Right forelimb (tissue), 1 donor: ENCODE measurements around the gene SUPV3L1.
A peak's percentile ranks its signal among the peaks of the same experiment; 100 is the strongest.
"Not testable (repeated sequence)": the region's sequence is repeated elsewhere in the genome, so short reads cannot be mapped to it uniquely, and the experiment has no call there.

Source experiments
- DNase-seq: peaks from one replicate; pipeline ENCODE4 v3.0.0-alpha.2; 2018

Gene SUPV3L1

DNA sequence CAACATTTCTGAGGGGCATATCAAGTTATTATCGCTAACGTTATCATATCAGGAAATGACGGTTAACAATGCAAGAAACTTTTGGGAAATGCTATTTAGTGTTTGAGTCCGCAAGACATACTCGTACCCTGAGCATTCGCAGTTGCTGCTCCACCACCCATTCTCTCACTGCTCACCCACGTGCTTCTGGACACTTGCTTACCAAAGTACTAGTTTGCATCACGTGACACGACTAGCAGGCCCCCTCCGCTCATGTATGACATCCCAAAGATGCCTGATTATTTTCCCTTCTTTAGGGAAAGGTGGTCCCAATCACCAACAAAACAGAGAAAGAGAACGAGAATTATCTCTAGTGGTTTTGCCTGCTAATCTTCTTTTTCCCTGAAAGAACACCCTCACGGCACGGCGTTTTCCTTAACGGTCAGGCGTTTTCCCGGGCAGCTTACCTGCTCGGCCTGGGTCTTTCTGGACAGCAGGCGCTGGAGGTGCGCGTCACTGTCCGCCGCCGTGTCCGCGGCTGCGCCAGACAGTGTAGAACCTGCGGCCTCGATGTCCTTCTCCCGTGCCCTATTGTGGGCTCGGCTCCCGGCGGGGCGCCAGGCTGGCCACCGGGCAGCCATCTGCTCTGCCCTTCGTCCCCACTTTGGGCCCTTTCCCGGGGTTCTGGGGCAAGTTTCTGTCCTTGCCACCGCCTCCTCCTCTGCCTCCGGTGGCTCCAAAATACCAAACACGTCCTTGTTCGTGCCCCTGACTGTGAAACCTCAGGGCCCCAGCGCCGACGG, at the start of gene SUPV3L1:
Gene SUPV3L1, plus strand, starts transcription at position 492 of the 782 bp plus-strand sequence. Its CDS starts 58 bp downstream, at position 550.
- DNase-seq: peak; percentile 96

DNA sequence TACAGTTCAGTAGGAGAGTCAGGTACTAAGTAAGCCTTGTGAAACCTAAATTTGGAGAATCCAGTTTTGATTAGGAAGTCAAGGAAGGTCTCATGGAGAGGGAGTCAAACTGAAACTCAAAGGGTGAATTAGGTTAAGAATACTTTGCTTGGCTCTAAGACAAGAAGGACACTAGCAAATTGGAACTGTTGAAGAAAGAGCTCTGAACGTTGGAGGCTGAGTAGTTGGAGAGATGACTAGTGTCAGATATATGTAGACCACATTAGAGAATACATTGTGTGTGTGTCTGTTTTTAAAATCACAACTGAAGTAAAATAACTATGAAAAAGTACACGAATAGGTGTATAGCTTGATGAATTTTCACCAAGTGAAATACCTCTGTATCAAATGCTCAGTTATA, 49.8 kb upstream of the SUPV3L1 start:
- no peak for DNase-seq

DNA sequence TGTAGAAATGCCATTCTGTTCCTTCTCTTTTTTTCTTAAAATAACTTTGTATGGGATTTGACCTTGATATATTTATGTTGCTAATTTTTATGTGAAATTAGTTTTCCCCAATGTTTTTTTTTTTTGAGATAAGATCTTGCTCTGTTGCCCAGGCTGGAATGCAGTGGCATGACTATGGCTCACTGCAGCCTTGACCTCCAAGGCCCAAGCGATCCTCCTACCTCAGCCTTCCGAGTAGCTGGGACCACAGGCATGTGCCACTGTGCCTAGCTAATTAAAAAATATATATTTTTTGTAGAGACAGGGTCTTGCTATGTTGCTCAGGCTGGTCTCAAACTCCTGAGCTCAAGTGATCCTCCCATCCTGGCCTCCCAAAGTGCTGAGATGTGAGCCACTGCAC, 40.1 kb upstream of the SUPV3L1 start:
- DNase-seq: no peak

DNA sequence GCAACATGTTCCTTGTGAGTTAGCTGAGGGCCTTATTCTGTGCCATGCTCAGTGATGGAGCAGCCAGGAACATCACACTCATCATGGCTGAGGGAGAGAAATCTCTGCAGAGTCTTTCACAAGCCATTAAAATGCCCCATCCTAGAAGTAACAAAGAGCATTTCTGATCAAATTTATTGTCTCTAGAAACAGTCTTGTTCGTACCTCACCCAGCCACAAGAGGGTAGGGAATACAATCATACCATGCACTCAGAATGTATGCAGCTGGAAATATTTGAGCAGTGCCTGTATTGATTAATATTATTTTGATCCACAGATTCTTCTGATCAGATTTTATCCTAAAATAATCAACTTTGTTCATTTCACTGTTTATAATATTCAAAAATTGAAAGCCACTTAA, 38.7 kb upstream of the SUPV3L1 start:
- DNase-seq: no peak

DNA sequence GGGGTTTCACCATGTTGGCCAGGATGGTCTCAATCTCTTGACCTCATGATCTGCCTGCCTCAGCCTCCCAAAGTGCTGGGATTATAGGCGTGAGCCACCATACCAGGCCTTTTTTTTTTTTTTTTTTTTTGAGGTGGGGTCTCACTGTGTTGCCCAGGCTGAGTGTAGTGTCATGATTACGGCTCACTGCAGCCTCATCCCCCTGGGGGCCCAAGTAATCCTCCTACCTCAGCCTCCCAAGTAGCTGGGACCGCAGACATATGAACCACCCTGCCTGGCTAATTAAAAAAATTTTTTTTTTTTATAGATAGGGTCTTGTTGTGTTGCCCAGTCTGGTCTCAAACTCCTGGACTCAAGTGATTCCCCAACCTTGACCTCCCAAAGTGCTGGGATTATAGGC, 38.0 kb upstream of the SUPV3L1 start:
- DNase-seq: not testable (repeated sequence)

DNA sequence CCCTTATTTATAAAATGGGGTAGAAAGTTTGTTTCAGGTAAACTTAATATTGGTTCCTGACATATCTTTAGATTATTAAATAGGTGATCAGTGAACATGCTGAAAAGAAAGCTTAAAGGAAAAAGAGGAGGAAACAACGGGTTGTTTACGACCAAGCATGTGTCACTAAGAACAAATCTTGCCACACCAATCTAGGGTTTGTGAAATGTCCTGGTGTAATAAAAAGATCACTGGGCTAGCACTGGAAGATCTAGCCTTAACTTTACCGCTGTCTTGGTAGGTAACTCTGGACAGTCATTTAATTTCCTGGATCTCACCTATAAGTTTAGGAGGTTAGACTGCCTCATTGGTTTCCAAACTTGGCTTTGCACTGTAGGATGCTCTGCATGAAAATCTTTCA, 37.1 kb upstream of the SUPV3L1 start:
- DNase-seq: no peak

DNA sequence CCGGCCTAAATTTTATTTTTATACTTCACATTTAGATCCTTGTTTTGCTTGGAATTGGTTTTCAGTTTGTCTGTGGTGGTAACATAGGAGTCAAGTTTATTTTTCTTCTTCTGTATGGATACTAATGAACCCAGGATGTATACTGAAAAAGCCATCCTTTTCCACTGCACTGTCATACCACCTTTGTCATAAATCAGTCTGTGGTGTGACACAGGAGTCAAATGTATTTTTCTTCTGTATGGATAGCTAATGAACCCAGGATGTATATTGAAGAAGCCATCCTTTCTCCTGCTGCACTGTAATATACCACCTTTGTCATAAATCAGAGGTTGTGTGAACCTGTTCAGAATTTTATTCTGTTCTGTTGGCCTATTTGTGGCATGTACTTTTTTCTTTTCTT, 34.7 kb upstream of the SUPV3L1 start:
- DNase-seq: no peak

DNA sequence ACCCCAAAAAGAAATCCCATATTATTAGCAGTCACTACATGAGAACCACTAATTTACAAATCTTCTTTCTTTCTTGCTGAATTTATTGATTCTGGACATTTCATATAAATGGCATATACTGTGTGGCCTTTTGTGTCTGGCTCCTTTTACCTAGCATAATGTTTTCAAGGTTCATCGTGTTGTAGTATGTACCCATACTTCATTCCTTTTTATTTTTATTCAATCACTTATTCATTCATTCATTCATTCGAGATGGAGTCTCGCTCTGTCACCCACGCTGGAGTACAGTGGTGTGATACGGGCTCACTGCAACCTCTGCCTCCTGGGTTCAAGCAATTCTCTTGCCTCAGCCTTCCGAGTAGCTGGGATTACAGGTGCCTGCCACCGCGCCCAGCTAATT, 34.2 kb upstream of the SUPV3L1 start:
- DNase-seq: no peak

DNA sequence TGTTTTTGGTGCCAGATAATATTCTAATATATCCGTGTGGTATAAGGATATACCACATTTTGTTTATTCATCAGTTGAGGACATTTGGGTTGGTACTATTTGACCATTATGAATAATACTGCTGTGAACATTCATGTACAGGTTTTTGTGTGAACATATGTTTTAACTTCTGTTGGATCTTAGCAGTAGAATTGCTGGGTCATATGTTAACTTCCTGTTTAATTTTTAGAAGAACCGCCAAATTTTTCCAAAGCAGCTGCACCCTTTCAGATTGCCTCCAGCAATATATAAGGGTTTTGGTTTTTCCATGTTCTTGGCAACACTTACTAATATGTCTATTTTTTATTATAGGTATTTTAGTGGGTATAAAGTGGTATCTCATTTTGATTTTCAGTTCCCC, 33.3 kb upstream of the SUPV3L1 start:
- no peak for DNase-seq

DNA sequence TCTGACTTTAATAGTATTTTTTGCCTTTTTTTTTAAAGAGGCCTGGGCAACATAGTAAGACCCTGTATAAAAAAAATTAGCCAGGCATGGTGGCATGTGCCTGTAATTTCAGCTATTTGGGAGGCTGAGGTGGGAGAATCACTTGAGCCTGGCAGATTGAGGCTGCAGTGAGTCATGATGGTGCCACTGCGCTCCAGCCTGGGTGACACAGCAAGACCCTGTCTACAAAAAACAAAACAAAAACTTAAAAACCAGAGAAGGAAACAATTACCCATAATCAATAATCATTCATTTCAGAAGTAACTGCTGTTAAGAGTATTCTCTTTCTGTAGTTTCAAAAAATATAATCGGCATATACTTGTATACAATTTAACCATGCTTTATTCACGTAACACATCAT, 28.1 kb upstream of the SUPV3L1 start:
- DNase-seq: no peak

DNA sequence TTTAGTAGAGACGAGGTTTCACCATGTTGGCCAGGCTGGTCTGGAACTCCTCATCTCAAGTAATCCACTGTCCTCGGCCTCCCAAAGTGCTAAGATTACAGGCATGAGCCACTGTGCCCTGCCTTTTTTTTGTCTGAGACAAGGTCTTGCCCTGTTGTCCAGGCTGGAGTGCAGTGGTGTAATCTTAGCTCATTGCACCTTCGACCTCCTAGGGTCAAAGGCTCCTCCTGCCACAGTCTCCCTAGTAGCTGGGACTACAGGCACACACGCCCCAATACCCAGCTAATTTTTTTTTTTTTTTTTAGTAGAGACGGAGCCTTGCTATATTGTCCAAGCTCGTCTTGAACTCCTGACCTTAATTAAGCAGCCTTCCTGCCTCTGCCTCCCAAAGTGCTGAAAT, 26.8 kb upstream of the SUPV3L1 start:
- DNase-seq: no peak

DNA sequence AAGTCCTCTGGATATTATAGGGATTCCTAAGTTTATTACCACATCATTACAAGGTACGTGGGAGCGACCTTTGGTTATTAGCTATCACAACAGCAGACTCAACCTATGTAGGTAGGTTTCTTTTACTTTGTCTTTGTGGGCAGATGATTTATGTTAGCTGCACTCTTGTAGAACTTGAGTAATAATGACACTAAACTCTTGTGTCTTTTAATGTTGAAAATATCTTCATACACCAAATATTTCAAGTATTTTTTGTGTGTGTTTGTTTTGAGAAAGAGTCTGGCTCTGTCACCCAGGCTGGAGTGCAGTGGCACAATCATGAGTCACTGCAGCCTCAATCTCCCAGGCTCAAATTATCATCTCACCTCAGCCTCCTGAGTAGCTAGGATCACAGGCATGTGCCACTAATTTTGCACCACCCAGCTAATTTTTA, 19.2 kb upstream of the SUPV3L1 start:
- no peak for DNase-seq

DNA sequence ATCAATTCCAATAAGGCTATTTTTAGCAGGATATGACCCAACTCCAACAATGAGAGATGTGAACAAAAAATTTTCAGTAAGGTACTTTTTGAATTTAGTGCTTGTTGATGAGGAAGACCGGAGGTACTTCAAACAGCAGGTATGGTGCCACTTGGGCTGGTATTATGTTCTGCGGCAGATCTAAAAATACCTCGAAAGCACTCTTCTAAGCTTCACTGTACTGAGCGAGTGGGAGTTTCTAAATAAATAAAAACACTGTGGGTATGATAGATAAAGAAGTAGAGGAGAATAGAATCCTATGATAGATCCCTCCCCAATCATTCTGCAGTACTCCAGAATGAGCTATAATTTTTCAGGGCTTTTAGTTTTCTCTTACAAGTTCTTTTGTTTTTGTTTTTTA, 11.5 kb upstream of the SUPV3L1 start:
- no peak for DNase-seq

DNA sequence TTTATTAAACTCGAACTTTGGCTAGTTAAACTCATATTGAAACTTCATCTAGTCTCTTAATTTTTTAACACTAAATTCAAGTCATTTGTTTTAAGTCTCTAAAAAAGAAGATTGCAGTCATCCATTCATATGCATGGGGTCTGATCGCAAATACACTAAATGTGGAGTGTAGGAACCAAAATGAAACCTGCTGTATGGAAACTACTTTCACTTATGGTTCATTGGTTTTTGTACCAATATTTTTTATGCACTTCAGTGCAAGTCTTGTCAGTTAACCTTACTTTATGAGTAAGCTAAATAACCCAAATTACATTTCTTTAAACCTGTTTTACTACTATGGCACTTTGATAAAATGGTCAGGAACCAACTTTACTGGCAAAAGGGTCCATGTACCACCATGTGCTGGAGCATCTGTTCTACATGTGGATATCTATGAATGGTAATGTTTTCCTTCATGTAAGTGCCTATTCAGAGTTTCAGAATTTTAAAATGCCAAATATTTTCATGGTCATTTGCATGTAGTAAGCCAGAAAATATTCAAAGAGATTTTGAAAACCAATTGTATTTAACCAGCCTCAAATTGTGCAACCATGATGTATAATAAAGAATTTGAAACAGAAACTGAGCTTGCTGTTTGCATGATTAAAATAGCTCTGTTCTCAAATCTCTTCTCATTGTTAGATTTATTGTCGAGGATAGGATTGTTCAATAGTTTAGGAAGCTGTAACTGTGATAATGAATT, 7.6 kb upstream of the SUPV3L1 start:
- DNase-seq: no peak

DNA sequence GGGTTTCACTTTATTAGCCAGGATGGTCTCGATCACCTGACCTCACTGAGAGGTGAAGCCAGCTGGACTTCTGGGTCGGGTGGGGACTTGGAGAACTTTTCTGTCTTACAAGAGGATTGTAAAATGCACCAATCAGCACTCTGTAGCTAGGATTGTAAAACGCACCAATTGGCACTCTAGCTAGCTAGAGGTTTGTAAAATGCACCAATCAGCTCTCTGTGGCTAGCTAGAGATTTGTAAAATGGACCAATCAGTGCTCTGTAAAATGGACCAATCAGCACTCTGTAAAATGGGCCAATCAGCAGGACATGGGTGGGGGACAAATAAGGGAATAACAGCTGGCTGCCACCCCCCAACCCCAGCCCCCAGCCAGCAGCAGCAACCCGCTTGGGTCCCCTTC, 4.7 kb upstream of the SUPV3L1 start:
- not testable (repeated sequence) for DNase-seq

DNA sequence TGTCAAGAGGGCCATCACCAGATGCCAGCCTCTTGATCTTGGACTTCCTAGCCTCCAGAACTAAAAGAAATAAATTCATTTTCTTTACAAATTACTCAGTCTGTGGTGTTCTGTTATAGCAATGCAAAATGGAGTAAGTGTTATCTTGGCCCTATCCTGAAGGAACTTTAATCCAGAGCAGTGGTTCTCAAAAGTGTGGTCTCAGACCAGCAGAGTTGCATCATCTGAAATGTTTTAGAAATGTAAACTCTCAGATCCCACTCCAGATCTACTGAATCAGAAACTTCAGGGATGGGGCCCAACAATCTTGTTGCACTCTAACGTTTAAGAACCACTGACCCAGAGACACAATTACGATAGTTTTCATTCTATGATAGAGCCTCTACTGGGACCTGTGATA, 3.2 kb upstream of the SUPV3L1 start:
- DNase-seq: no peak

DNA sequence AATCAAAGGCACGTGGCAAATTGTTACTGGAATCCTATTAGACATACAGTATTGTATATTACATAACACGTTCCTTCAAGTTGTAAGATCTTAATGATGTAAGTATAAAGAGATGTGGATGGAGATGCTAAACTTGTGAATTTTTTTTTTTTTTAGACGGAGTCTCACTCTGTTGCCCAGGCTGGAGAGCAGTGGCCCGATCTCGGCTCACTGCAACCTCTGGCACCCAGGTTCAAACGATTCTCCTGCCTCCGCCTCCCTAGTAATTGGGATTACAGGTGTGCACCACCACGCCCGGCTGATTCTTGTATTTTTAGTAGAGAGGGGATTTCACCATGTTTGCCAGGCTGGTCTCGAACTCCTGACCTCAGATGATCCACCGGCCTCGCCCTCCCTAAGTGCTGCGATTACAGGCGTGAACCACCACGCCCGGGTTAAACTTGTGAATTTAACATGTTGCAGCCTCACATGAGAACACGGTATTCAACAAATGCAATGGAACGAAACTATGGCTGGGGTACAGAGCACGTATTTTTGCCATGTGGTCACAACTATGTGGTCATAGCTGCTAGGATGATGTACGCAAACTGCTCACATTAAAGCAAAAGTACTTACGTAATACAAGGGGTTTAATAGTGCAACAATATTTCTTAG, 818 bp upstream of the SUPV3L1 start:
- DNase-seq: no peak

DNA sequence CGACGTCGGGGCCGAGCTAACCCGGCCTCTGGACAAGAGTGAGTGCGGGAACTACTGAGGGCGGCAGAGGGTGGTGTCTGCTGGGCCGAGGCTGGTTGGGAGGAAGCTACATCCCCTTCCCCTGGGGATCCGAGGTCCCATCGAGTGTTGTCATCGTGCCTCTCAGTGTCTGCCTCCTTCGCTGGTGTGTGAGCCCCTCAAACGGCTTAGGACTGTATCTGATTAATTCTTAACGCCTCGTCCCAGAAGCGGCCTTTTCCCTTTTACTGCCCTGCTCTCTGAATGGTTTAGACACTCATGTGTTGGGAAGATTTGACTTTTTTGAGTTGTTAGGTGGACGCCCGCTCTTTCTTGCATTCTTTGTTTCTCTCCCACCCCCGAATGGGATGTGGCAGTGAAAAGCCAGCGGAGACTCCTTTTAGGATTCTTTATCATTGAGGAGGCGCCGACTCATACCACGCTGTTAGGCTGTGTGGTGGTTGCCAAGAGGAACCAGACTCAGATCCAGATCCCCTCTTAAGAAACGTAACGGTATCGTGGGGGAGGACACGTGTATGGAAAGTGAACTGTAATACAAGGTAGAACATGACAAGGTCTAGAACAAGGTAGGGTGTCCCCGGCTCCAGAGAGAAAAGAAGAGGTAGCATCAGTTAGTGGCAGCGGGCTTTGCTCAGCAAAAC, 631 bp downstream of the SUPV3L1 start:
- no peak for DNase-seq

DNA sequence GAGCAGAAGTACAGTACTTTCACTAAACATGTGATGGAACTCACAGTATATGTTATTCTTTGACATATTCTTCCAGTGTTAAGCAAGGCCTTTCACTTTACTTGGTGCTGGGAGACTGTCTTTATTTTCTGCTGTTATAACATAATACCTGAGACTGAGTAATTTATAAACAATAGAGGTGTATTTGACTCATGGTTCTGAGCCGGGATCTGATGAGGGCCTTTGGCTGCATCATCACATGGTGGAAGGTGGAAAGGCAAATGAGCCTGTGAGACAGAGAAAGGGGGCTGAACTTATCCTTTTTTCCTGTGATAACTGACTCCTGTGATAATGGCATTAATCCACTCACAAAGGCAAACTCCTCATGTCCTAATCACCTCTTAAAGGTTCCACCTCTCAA, 1.4 kb downstream of the SUPV3L1 start:
- no peak for DNase-seq

DNA sequence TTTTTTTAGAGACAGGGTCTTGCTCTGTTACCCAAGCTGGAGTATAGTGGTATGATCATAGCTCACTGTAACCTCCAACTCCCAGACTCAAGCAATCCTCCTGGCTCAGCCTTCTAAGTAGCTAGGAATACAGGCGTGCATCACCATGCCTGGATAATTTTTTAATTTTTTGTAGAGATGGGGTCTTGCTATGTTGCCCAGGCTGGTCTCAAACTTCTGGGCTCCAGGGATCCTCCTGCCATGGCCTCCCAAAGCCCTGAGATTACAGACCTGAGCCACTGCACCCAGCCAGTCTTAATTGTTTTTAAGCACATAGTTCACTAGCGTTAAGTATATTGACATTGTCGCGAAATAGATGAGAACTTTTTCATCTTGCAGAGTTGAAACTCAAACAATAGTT, 2.0 kb downstream of the SUPV3L1 start:
- no peak for DNase-seq

DNA sequence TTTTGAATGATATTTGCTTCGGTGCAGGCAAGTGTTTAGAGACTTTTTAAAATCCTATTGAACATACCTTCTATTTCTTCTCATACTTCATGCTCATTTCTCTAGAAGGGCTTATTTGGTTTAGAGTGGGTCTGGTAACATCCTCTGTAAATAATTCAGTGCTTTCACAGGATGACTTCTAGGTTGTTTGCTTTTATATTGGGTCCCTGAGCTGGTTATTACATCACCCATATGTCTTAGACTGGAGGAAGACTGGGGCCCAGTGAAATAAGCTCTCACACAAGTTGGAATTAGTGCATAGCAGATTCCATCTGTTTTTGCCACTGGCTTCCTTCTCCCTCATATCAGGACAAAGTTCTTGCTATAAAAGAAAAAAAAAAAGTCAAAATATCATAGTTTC, 6.5 kb downstream of the SUPV3L1 start:
- DNase-seq: no peak

DNA sequence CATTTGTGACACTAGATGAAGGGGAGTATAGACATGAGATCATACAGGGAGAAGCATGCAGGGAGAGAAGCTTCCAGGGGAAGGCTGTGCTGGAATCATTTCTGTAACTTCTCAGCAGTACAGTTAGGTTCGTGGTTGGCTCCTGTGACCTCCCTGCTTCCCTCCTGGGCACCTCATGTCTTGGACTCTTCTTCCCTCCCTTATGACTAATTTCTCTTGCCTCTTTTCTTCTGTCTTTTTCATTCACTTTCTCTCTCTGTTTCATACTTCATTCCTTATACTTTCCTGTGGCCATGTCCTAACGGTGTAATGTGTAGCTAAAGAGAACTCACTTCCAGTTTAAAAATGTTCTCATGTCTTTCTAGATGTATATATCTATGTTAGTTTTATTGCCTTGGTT, 21.0 kb downstream of the SUPV3L1 start:
- no peak for DNase-seq

DNA sequence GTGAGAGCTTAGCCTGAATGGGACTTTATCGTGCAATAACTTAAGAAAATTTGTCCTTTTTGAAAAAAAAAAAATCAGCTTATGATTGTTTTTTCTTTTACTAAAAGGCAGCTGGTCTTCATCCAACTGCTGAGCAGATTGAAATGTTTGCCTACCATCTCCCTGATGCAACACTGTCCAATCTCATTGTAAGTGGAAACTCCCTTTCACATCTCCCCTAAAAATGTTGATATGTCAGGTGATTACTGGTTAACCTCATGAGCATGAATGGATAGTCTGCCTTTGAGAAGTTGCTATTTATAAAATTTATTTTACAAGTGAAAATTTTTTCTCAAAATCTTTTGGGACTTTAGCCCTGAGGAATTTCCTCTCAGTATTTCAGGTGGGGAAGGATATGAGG, 22.3 kb downstream of the SUPV3L1 start:
- no peak for DNase-seq
